ENCODE results near the gene CCDC70.
"Not testable (repeated sequence)": the region's sequence is repeated elsewhere in the genome, so short reads cannot be mapped to it uniquely, and the experiment has no call there.

CCDC70 gene

GRCh38 chr13:51823359-51823758, 38.4 kb upstream of the CCDC70 start:
- H3K4me3 ChIP-seq (ENCODE audit: low read depth, low read length) = no peak overlapping the region
- DNase-seq (ENCODE audit: low read depth) = no peak
- TF ChIP-seq CTCF (IDR thresholded peaks at IDR 0.05; ENCODE audit: low read depth, low read length, missing control alignments) = no peak

GRCh38 chr13:51823863-51824262, 37.9 kb upstream of the CCDC70 start:
- DNase-seq (ENCODE audit: low read depth) = no peak
- TF ChIP-seq CTCF (IDR thresholded peaks at IDR 0.05; ENCODE audit: low read depth, low read length, missing control alignments) = no peak
- H3K4me3 ChIP-seq (ENCODE audit: low read depth, low read length) = no peak overlapping the region

- DNase-seq (ENCODE audit: low read depth); H3K4me3 ChIP-seq (ENCODE audit: low read depth, low read length): not testable (repeated sequence)
These were observed 37.1 kb upstream of the CCDC70 start for GRCh38 chr13:51824712-51825111.

GRCh38 chr13:51825165-51825592, 36.6 kb upstream of the CCDC70 start:
- no peak overlapping the region for H3K4me3 ChIP-seq (ENCODE audit: low read depth, low read length)
- no peak for TF ChIP-seq CTCF (IDR thresholded peaks at IDR 0.05; ENCODE audit: low read depth, low read length, missing control alignments)
- no peak for DNase-seq (ENCODE audit: low read depth)

- no peak for DNase-seq (ENCODE audit: low read depth)
- H3K4me3 ChIP-seq (ENCODE audit: low read depth, low read length) = no peak overlapping the region
- no peak for TF ChIP-seq CTCF (IDR thresholded peaks at IDR 0.05; ENCODE audit: low read depth, low read length, missing control alignments)
These were observed 36.0 kb upstream of the CCDC70 start for GRCh38 chr13:51825681-51826254.

GRCh38 chr13:51826606-51827005, 35.2 kb upstream of the CCDC70 start:
- no peak overlapping the region for H3K4me3 ChIP-seq (ENCODE audit: low read depth, low read length)
- TF ChIP-seq CTCF (IDR thresholded peaks at IDR 0.05; ENCODE audit: low read depth, low read length, missing control alignments) = no peak
- DNase-seq (ENCODE audit: low read depth) = no peak

- no peak for DNase-seq (ENCODE audit: low read depth)
- TF ChIP-seq CTCF (IDR thresholded peaks at IDR 0.05; ENCODE audit: low read depth, low read length, missing control alignments) = no peak
- no peak overlapping the region for H3K4me3 ChIP-seq (ENCODE audit: low read depth, low read length)
These were observed 34.5 kb upstream of the CCDC70 start for GRCh38 chr13:51827254-51827653.

Measured in GM12864 (cell line).